Psoas muscle (tissue), 8 donors: Measurements from ENCODE around the gene TUT1. TPM values are rescaled to one million over a fixed set of nuclear protein-coding genes. Genes with fewer than 3 reads are reported as not detected.

Source experiments
- ATAC-seq, 4 donors: fragments of 200-7000 bp; cut with Tn5 transposase; one replicate each; pipeline ENCODE4 v1.9.1; 2020; ENCODE audit warnings: moderate library complexity in 3 of 4, mild to moderate bottlenecking in 2 of 4
- DNase-seq, 2 donors: peaks; one replicate each; pipeline ENCODE4 v3.0.0-alpha.2; 2020
- H3K27ac ChIP-seq: fragments of 200-600 bp; one replicate; pipeline ENCODE4 v1.8.0; 2022
- H3K27me3 ChIP-seq, 3 donors: fragments of 200-600 bp in 1 of 3; one replicate each; pipeline versions ENCODE4 v1.6.1 to v1.8.0; 2013 to 2022; ENCODE audit warnings: low read length in 2 of 3, mild to moderate bottlenecking in 2 of 3, moderate library complexity in 1 of 3; ENCODE audit not compliant: insufficient read depth in 3 of 3
- H3K36me3 ChIP-seq, 2 donors: fragments of 200-600 bp in 1 of 2; one replicate each; pipeline versions ENCODE4 v1.6.1 to v1.8.0; 2013 to 2022; ENCODE audit warnings: low read depth in 1 of 2, mild to moderate bottlenecking in 1 of 2, moderate library complexity in 1 of 2; ENCODE audit not compliant: insufficient read depth in 1 of 2
- H3K4me1 ChIP-seq: fragments of 200-600 bp; one replicate; pipeline ENCODE4 v1.8.0; 2022
- H3K4me3 ChIP-seq: fragments of 200-600 bp; one replicate; pipeline ENCODE4 v1.8.0; 2022; ENCODE audit warnings: mild to moderate bottlenecking
- H3K9me3 ChIP-seq: fragments of 200-600 bp; one replicate; pipeline ENCODE4 v1.8.0; 2022
- WGBS, 3 donors: extraction: QIAGEN DNeasy Blood & Tissue Kit; methylation state at CpG; one replicate each; pipeline versions ENCODE4 v1.1.6 to v1.1.7; 2013; 5-methylcytosine and 5-hydroxymethylcytosine counted together
- intact Hi-C, 2 donors: fragments of 100-400 bp; cut with DNase I; formaldehyde crosslinking; loops; one replicate each; pipeline versions ENCODE4 v1.11.0 to v1.14.2; 2022
- polyA plus RNA-seq, 3 donors: library from polyadenylated mRNA; stranded (reverse); fragments of 200-250 nt; gene quantifications; one replicate each; pipeline ENCODE4 v1.2.3, GENCODE V29; 2013
- total RNA-seq, 4 donors: library from RNA; stranded (reverse); fragmentation: NEBNext Ultra II Directional in 2 of 4; extraction: Animal tissue kit (Norgen Biotek cat#: 25700) in 2 of 4; gene quantifications; one replicate each; pipeline versions ENCODE4 v1.2.1 to v1.2.4, GENCODE V29; 2021 to 2023
- TF ChIP-seq, protein P1 (sequence below): fragments of 200-600 bp; IDR thresholded peaks from one replicate; pipeline ENCODE4 v1.8.0; 2022; ENCODE audit warnings: antibody characterized with exemption
- donor health status: healthy with polysubstance abuse.
- donor health status: DM: no; HTN: no; CAD: no; lungs with moderate emphysema.
- donor health status: Bipolar disorder and iron deficiency.
- donor health status: healthy.
- donor health status: DM: yes; HTN: yes; CAD: no.
- donor health status: DM: no; HTN: no; CAD: no.
- donor health status: DM: no; HTN: no; CAD: no.
- donor health status: DM: yes; HTN: yes; CAD: no.

TUT1 gene
- total and polyA plus RNA-seq, 7 donors: 12.1 to 23.7 (median 15.5) TPM

DNA sequence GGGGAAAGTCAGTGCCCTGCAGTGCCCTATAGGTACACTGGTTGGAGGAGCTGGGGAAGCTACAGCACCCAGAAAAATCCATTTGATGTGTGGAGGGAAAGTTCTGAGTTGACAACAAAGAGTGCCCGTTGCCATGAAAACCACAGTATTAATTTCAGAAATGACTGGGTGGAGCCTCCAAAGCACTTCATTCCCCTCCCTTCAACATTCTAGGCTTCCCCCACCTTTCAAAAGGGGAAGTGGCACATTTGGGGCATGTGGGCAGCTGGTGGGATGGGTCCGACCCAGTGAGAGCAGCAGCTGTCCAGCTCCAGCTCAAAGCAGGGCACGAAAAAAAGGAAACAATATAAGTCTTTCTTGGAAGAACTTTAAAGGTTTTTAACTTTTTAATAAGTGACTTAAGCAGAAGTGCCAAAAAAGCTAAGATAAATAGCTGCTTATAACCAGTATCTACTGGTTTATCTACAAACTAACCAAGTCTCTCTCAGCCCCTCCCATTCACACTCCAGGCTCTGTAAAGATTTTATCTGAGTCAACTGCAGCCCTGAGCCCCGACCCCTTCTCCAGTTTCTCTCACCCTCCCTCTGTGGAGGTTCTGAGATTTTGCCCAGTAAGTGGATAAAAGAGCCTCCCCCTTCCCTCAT lies 35.7 kb downstream of the TUT1 start:
- TF ChIP-seq, protein P1, sequence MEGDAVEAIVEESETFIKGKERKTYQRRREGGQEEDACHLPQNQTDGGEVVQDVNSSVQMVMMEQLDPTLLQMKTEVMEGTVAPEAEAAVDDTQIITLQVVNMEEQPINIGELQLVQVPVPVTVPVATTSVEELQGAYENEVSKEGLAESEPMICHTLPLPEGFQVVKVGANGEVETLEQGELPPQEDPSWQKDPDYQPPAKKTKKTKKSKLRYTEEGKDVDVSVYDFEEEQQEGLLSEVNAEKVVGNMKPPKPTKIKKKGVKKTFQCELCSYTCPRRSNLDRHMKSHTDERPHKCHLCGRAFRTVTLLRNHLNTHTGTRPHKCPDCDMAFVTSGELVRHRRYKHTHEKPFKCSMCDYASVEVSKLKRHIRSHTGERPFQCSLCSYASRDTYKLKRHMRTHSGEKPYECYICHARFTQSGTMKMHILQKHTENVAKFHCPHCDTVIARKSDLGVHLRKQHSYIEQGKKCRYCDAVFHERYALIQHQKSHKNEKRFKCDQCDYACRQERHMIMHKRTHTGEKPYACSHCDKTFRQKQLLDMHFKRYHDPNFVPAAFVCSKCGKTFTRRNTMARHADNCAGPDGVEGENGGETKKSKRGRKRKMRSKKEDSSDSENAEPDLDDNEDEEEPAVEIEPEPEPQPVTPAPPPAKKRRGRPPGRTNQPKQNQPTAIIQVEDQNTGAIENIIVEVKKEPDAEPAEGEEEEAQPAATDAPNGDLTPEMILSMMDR: no peak
- H3K9me3 ChIP-seq: no peaks in the 10 kb centered on the region
- peak overlapping the region; percentile 99 for H3K27ac ChIP-seq
- intact Hi-C loops: loop anchor here in 1 of 2 donors (5.0 kb wide), 1 partner anchor 58 kb away; no protein-coding TSS in a partner anchor
- peaks cover 3 to 29% of the 10 kb centered on the region in 2 donors for H3K36me3 ChIP-seq
- DNase-seq: peak in 1 of 2 donors; percentile 61
- ATAC-seq: no peak
- H3K27me3 ChIP-seq: no peaks in the 10 kb centered on the region
- whole genome bisulfite sequencing, 3 donors: 13 to 17% (median 16%) methylated on average over 4 of the region's 4 CpGs
- peaks cover 66% of the 10 kb centered on the region for H3K4me1 ChIP-seq
- peak overlapping the region; percentile 41 for H3K4me3 ChIP-seq

DNA sequence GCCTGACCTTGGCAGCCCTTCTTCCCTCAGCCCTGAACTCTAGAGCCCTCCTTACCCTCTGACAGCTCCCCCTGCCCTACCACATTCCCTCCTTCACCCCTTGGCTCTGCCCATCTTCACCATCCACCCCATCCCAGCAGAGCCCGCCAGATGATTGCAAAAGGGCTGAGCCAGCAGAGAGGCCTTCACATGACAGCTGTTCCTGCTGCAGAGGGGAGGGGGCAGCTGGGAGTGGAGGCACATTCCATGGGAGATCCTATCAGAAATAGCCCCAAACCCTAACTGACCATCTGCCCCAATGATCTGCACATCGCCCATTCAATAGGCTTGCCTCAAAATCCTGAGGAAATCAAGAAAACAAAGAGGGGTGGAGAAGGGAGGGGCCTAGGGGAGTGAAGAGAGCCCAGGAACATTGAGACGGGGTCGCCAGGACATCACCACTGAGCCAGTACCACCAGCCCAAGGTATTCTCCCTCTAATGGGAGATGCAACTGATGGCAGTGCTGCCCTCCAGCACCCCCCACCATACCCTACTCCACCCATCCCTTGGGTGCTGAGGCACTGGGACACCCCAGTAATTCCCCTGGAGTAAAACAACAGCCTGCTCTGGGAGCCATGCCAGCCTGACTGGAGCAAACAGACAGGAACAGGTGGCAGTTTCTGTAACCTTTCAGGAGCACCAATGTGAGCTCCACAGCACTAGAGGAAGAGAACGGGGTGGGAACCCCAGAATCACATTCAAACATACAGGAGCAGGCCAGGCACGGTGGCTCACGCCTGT lies 36.7 kb downstream of the TUT1 start:
- intact Hi-C loops: loop anchor here in 1 of 2 donors (5.0 kb wide), 1 partner anchor 57 kb away; no protein-coding TSS in a partner anchor
- Histone ChIP-seq H3K27ac (peak overlapping the region; percentile 99), H3K27me3 (no peaks in the 10 kb centered on the region), H3K36me3 (peaks cover 3 to 21% of the 10 kb centered on the region in 2 donors), H3K4me1 (peaks cover 60% of the 10 kb centered on the region), H3K9me3 (no peaks in the 10 kb centered on the region), H3K4me3 (peak overlapping the region; percentile 41)
- peak; percentile 31 to 53 (median 40) for ATAC-seq
- 20 to 38% (median 28%) methylated on average over 7 of the region's 7 CpGs for WGBS, 3 donors
- TF ChIP-seq, protein P1: no peak
- peak; percentile 73 to 89 for DNase-seq

DNA sequence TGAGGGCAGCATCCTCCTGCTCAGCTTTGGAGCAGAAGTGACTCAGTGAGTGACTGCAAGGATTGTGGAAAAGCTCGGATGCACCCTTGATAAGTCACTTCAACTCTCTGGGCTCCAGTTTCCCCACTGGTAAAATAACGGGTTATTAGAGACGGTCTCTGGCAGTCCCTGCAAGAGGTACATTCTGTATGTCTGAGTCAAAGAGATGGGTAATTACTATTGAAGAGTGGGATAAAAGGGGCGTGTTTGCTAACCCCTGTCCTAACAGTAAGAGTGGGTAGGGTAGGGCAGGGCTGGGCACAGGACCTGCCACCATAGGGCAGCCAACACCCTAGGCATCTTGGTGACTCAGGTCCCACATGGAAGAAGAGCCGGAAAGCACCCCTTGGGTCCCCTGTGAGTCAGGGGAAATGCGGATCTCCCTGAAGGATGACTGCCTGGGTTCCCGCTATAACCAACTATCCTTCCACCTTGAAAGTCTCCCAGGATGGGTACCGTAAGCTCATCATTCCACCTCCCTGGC lies 37.4 kb downstream of the TUT1 start:
- Histone ChIP-seq H3K36me3 (peaks cover 3 to 14% of the 10 kb centered on the region in 2 donors), H3K27me3 (no peaks in the 10 kb centered on the region), H3K4me1 (peaks cover 65% of the 10 kb centered on the region), H3K4me3 (peak overlapping the region; percentile 54), H3K27ac (peak overlapping the region; percentile 99), H3K9me3 (no peaks in the 10 kb centered on the region)
- WGBS, 3 donors: 34 to 48% (median 41%) methylated on average over 8 of the region's 8 CpGs
- ATAC-seq (peak; percentile 27 to 69 (median 63)), DNase-seq (peak; percentile 55 to 86)
- TF ChIP-seq, protein P1: no peak
- intact Hi-C loops: no loop called here

DNA sequence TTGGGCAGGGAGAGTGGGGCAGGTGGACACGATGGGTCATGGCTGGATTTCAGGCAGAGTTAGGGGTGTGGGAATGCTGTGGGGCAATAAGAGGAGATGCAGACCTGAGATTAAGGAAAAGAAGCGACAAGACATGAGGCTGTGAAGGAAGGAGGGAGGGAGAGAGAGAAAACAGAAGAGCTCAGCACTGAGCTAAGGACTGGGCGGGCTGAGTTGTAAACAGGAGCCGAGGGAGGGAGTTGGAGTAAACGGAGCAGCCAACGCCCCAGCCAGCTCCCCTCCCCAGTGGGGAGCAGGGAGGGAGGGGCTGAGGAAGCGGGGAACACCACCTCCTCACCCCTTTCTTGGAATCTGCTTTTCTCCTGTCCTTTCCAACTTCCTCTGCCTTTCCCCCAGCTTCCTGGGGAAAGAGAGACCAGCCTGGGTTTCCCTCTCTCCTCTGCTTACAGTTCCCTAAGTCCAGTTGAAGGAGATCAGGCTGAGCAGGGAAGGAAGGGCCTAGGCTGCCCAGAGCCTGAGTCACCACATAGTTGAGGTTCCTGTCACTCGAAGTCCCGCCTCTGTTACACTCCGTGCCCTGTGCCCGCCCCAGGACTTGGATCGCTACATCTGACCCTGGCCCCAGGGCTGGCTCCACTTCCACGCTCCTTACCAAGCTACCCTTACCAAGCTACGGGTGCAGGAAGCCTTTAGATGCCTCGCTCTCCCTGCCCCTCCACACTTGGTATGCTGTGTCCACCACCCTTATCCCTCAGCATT lies 38.1 kb downstream of the TUT1 start:
- H3K4me1 ChIP-seq: peaks cover 72% of the 10 kb centered on the region
- no peaks in the 10 kb centered on the region for H3K9me3 ChIP-seq
- 2 to 5% (median 4%) methylated on average over 12 to 15 of the region's 15 CpGs for WGBS, 3 donors
- DNase-seq: peak; percentile 88 to 94
- no peaks in the 10 kb centered on the region for H3K27me3 ChIP-seq
- ATAC-seq: peak; percentile 74 to 83 (median 78)
- H3K27ac ChIP-seq: peak overlapping the region; percentile 99
- peak overlapping the region; percentile 54 for H3K4me3 ChIP-seq
- intact Hi-C loops: no loop called here
- TF ChIP-seq, protein P1: no peak
- peaks cover 0 to 7% of the 10 kb centered on the region in 2 donors for H3K36me3 ChIP-seq
